ENCODE results near the gene BNC2.

Gene BNC2

GRCh38 chr9:16626577-16627130, 243.8 kb downstream of the BNC2 start:
- Histone ChIP-seq H3K36me3 (ENCODE audit: low read depth) (no peaks in the 10 kb centered on the region), H3K27me3 (ENCODE audit: insufficient read depth, poor library complexity, severe bottlenecking) (no peaks in the 10 kb centered on the region), H3K9me3 (ENCODE audit: severe bottlenecking) (no peaks in the 10 kb centered on the region), H3K4me3 (ENCODE audit: severe bottlenecking) (no peak overlapping the region), H3K27ac (ENCODE audit: poor library complexity, severe bottlenecking) (no peak overlapping the region), H3K4me1 (ENCODE audit: insufficient read depth, poor library complexity, severe bottlenecking) (no peaks in the 10 kb centered on the region)
- ATAC-seq (ENCODE audit: low read depth) (peak; percentile 38; the same call in 1 of the 3 replicates), DNase-seq (ENCODE audit: low spot score) (no peak)
- TF ChIP-seq CTCF (IDR thresholded peaks at IDR 0.05; ENCODE audit: poor library complexity, severe bottlenecking) = no peak

GRCh38 chr9:16625811-16626210, 244.7 kb downstream of the BNC2 start:
- no peak overlapping the region for H3K27ac ChIP-seq (ENCODE audit: poor library complexity, severe bottlenecking)
- ATAC-seq (ENCODE audit: low read depth) = no peak
- no peaks in the 10 kb centered on the region for H3K9me3 ChIP-seq (ENCODE audit: severe bottlenecking)
- no peaks in the 10 kb centered on the region for H3K4me1 ChIP-seq (ENCODE audit: insufficient read depth, poor library complexity, severe bottlenecking)
- DNase-seq (ENCODE audit: low spot score) = no peak
- H3K4me3 ChIP-seq (ENCODE audit: severe bottlenecking) = no peak overlapping the region
- no peak for TF ChIP-seq CTCF (IDR thresholded peaks at IDR 0.05; ENCODE audit: poor library complexity, severe bottlenecking)
- H3K27me3 ChIP-seq (ENCODE audit: insufficient read depth, poor library complexity, severe bottlenecking) = no peaks in the 10 kb centered on the region
- H3K36me3 ChIP-seq (ENCODE audit: low read depth) = no peaks in the 10 kb centered on the region

DNA sequence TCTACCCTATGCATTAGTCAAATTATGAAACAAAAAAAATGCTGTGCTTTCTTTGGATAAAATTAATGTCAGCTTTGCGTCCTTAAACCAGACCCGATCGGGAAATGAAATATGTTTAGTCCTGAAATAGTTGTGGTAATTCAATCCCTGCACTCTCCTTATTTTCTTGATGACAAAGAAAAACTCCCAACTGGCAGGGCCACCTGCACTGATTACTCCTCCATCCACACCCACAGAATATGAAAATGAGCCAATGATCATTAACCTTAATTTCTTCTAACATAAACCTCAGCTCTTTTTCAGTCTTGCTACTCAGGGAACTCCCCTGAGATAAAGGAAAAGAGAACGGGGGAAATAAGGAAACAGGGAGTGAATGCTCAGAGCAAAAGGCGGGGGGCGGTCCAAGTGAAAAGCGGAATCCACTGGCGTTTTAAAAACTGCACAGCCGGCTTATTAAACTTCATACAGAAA, 245.3 kb downstream of the BNC2 start:
- no peaks in the 10 kb centered on the region for H3K9me3 ChIP-seq (ENCODE audit: severe bottlenecking)
- no peaks in the 10 kb centered on the region for H3K27me3 ChIP-seq (ENCODE audit: insufficient read depth, poor library complexity, severe bottlenecking)
- H3K4me3 ChIP-seq (ENCODE audit: severe bottlenecking) = no peak overlapping the region
- no peak overlapping the region for H3K27ac ChIP-seq (ENCODE audit: poor library complexity, severe bottlenecking)
- ATAC-seq (ENCODE audit: low read depth) = no peak
- no peak for TF ChIP-seq CTCF (IDR thresholded peaks at IDR 0.05; ENCODE audit: poor library complexity, severe bottlenecking)
- DNase-seq (ENCODE audit: low spot score) = no peak
- no peaks in the 10 kb centered on the region for H3K4me1 ChIP-seq (ENCODE audit: insufficient read depth, poor library complexity, severe bottlenecking)
- no peaks in the 10 kb centered on the region for H3K36me3 ChIP-seq (ENCODE audit: low read depth)

DNA sequence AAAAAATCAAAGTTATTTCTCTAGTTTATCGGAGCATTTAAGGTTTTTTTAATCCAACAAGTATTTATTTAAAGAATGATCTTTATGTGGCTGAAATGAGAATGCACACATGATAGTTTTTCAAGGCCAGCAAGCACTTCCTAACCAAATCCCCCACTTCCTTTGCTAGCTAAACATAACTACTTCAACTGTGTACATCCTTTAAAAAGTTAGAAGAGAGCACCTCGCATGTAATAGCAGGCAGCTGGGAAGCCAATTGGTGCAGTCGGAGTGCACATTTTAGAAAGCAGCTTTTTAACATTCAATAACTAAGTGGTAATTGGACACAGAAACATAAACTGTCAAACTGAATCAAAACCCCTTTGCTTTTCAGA, 245.7 kb downstream of the BNC2 start:
- no peaks in the 10 kb centered on the region for H3K9me3 ChIP-seq (ENCODE audit: severe bottlenecking)
- DNase-seq (ENCODE audit: low spot score) = no peak
- TF ChIP-seq CTCF (IDR thresholded peaks at IDR 0.05; ENCODE audit: poor library complexity, severe bottlenecking) = no peak
- H3K27me3 ChIP-seq (ENCODE audit: insufficient read depth, poor library complexity, severe bottlenecking) = no peaks in the 10 kb centered on the region
- no peak for ATAC-seq (ENCODE audit: low read depth)
- no peaks in the 10 kb centered on the region for H3K4me1 ChIP-seq (ENCODE audit: insufficient read depth, poor library complexity, severe bottlenecking)
- H3K27ac ChIP-seq (ENCODE audit: poor library complexity, severe bottlenecking) = no peak overlapping the region
- no peak overlapping the region for H3K4me3 ChIP-seq (ENCODE audit: severe bottlenecking)
- no peaks in the 10 kb centered on the region for H3K36me3 ChIP-seq (ENCODE audit: low read depth)

DNA sequence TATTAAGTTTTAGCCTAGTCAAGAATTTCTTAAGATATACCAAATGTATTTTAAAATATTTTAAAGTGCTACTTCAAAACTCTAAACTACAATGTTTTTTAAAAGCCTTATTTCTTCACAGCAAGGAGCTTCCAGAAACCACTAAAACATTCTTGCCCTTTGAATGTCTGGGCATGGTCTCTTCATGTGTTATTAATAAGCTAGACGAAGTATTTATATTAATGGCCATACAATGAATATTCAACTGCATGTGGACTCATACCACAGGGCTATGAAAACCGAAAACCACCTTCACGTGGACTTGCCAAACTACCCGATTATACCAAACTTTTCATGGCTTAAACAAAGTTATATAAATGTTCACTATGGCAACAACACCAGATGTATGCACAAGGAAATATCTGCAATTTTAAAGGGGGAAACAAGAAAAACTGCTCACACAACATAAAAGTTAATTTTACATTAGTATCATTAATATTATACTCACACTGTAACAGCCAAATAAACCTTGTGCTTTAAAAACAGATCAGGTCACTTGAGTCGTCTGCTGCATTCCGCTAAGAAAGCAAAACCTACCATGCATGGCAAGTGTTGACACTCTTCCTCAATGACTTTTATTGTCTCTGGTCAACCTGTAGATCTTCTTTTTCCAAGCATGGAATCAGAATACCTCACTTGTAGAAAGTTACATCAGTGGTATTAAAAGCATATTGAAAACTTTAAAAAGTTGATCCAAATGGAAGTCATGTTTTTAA, 246.3 kb downstream of the BNC2 start:
- H3K27ac ChIP-seq (ENCODE audit: poor library complexity, severe bottlenecking) = no peak overlapping the region
- no peaks in the 10 kb centered on the region for H3K4me1 ChIP-seq (ENCODE audit: insufficient read depth, poor library complexity, severe bottlenecking)
- no peak for TF ChIP-seq CTCF (IDR thresholded peaks at IDR 0.05; ENCODE audit: poor library complexity, severe bottlenecking)
- H3K27me3 ChIP-seq (ENCODE audit: insufficient read depth, poor library complexity, severe bottlenecking) = no peaks in the 10 kb centered on the region
- H3K9me3 ChIP-seq (ENCODE audit: severe bottlenecking) = no peaks in the 10 kb centered on the region
- no peaks in the 10 kb centered on the region for H3K36me3 ChIP-seq (ENCODE audit: low read depth)
- no peak overlapping the region for H3K4me3 ChIP-seq (ENCODE audit: severe bottlenecking)
- ATAC-seq (ENCODE audit: low read depth) (no peak), DNase-seq (ENCODE audit: low spot score) (no peak)

Measured in RWPE2 (cell line).